Measurements from ENCODE around the gene PCCA.

Gene PCCA

GRCh38 chr13:100517728-100518127, 428.8 kb downstream of the PCCA start:
- Histone ChIP-seq H2BK12ac (ENCODE audit: low read length) (no peak overlapping the region), H3K79me2 (ENCODE audit: control insufficient read depth, insufficient read depth, low read length, poor library complexity) (no peaks in the 10 kb centered on the region), H3K14ac (ENCODE audit: low read length) (no peak overlapping the region), H2BK120ac (ENCODE audit: insufficient read depth, low read length, poor library complexity) (no peak overlapping the region), H3K27ac (ENCODE audit: low read depth, low read length) (no peak overlapping the region), H3K23ac (ENCODE audit: low read length) (no peak overlapping the region), H2BK5ac (ENCODE audit: low read depth, low read length, poor library complexity) (no peak overlapping the region), H4K8ac (ENCODE audit: low read depth, low read length) (no peak overlapping the region), H2AFZ (ENCODE audit: insufficient read depth, low read length, poor library complexity) (no peak overlapping the region), H4K91ac (ENCODE audit: low read depth, low read length) (no peak overlapping the region), H4K12ac (ENCODE audit: low read depth, low read length) (no peak overlapping the region), H3K4me2 (ENCODE audit: low read length) (no peak overlapping the region), H3K4me1 (ENCODE audit: control insufficient read depth in 1 of 2, insufficient read depth in 2 of 2, low read length in 2 of 2) (peaks cover 0 to 2% of the 10 kb centered on the region in 2 experiments), H3K9ac (ENCODE audit: low read length) (no peak overlapping the region), H3K18ac (ENCODE audit: low read length) (no peak overlapping the region), H3K9me3 (ENCODE audit: insufficient read depth, low read depth, low read length) (peaks cover 2% of the 10 kb centered on the region), H2AK5ac (ENCODE audit: low read length) (no peak overlapping the region), H3K36me3 (ENCODE audit: control insufficient read depth in 1 of 2, insufficient read depth in 2 of 2, low read length in 2 of 2) (peaks cover 0 to 2% of the 10 kb centered on the region in 2 experiments), H3K79me1 (ENCODE audit: low read length) (no peaks in the 10 kb centered on the region), H3K27me3 (ENCODE audit: insufficient read depth, low read length) (no peaks in the 10 kb centered on the region), H3K4me3 (ENCODE audit: low read depth, low read length) (no peak overlapping the region), H3K4ac (ENCODE audit: low read depth, low read length) (no peak overlapping the region)
- no peak for DNase-seq
- WGBS (ENCODE audit: extremely low coverage, insufficient coverage, insufficient read length), result no CpG with 5 or more reads among the region's 13 CpGs

GRCh38 chr13:100518394-100519062, 429.6 kb downstream of the PCCA start:
- Histone ChIP-seq H3K9ac (ENCODE audit: low read length) (no peak overlapping the region), H3K4me2 (ENCODE audit: low read length) (no peak overlapping the region), H3K4me3 (ENCODE audit: low read depth, low read length) (no peak overlapping the region), H3K4ac (ENCODE audit: low read depth, low read length) (no peak overlapping the region), H2BK120ac (ENCODE audit: insufficient read depth, low read length, poor library complexity) (no peak overlapping the region), H3K18ac (ENCODE audit: low read length) (no peak overlapping the region), H4K91ac (ENCODE audit: low read depth, low read length) (no peak overlapping the region), H3K23ac (ENCODE audit: low read length) (no peak overlapping the region), H2BK5ac (ENCODE audit: low read depth, low read length, poor library complexity) (no peak overlapping the region), H4K8ac (ENCODE audit: low read depth, low read length) (no peak overlapping the region), H3K79me1 (ENCODE audit: low read length) (no peaks in the 10 kb centered on the region), H3K79me2 (ENCODE audit: control insufficient read depth, insufficient read depth, low read length, poor library complexity) (no peaks in the 10 kb centered on the region), H2BK12ac (ENCODE audit: low read length) (no peak overlapping the region), H4K12ac (ENCODE audit: low read depth, low read length) (no peak overlapping the region), H3K27ac (ENCODE audit: low read depth, low read length) (no peak overlapping the region), H2AK5ac (ENCODE audit: low read length) (no peak overlapping the region), H2AFZ (ENCODE audit: insufficient read depth, low read length, poor library complexity) (no peak overlapping the region), H3K27me3 (ENCODE audit: insufficient read depth, low read length) (no peaks in the 10 kb centered on the region), H3K36me3 (ENCODE audit: control insufficient read depth in 1 of 2, insufficient read depth in 2 of 2, low read length in 2 of 2) (peaks cover 0 to 2% of the 10 kb centered on the region in 2 experiments), H3K14ac (ENCODE audit: low read length) (no peak overlapping the region), H3K4me1 (ENCODE audit: control insufficient read depth in 1 of 2, insufficient read depth in 2 of 2, low read length in 2 of 2) (peaks cover 0 to 2% of the 10 kb centered on the region in 2 experiments), H3K9me3 (ENCODE audit: insufficient read depth, low read depth, low read length) (peaks cover 2% of the 10 kb centered on the region)
- DNase-seq, result no peak
- WGBS (ENCODE audit: extremely low coverage, insufficient coverage, insufficient read length), result no CpG with 5 or more reads among the region's 8 CpGs

- H3K4ac ChIP-seq (ENCODE audit: low read depth, low read length), result no peak overlapping the region
- H4K12ac ChIP-seq (ENCODE audit: low read depth, low read length), result no peak overlapping the region
- no CpG with 5 or more reads among the region's 9 CpGs for WGBS (ENCODE audit: extremely low coverage, insufficient coverage, insufficient read length)
Measured at GRCh38 chr13:100519626-100520025, 430.7 kb downstream of the PCCA start.

GRCh38 chr13:100520936-100521850, 432.3 kb downstream of the PCCA start:
- Histone ChIP-seq H3K4ac (ENCODE audit: low read depth, low read length) (no peak overlapping the region), H3K9ac (ENCODE audit: low read length) (no peak overlapping the region), H3K27me3 (ENCODE audit: insufficient read depth, low read length) (no peaks in the 10 kb centered on the region), H3K9me3 (ENCODE audit: insufficient read depth, low read depth, low read length) (no peaks in the 10 kb centered on the region), H2AFZ (ENCODE audit: insufficient read depth, low read length, poor library complexity) (no peak overlapping the region), H3K36me3 (ENCODE audit: control insufficient read depth in 1 of 2, insufficient read depth in 2 of 2, low read length in 2 of 2) (no peaks in the 10 kb centered on the region), H2BK12ac (ENCODE audit: low read length) (no peak overlapping the region), H3K79me1 (ENCODE audit: low read length) (no peaks in the 10 kb centered on the region), H3K27ac (ENCODE audit: low read depth, low read length) (no peak overlapping the region), H2BK120ac (ENCODE audit: insufficient read depth, low read length, poor library complexity) (no peak overlapping the region), H4K8ac (ENCODE audit: low read depth, low read length) (no peak overlapping the region), H3K79me2 (ENCODE audit: control insufficient read depth, insufficient read depth, low read length, poor library complexity) (no peaks in the 10 kb centered on the region), H3K4me3 (ENCODE audit: low read depth, low read length) (no peak overlapping the region), H3K14ac (ENCODE audit: low read length) (no peak overlapping the region), H3K18ac (ENCODE audit: low read length) (no peak overlapping the region), H2AK5ac (ENCODE audit: low read length) (no peak overlapping the region), H3K23ac (ENCODE audit: low read length) (no peak overlapping the region), H4K12ac (ENCODE audit: low read depth, low read length) (no peak overlapping the region), H3K4me2 (ENCODE audit: low read length) (no peak overlapping the region), H2BK5ac (ENCODE audit: low read depth, low read length, poor library complexity) (no peak overlapping the region), H4K91ac (ENCODE audit: low read depth, low read length) (no peak overlapping the region), H3K4me1 (ENCODE audit: control insufficient read depth in 1 of 2, insufficient read depth in 2 of 2, low read length in 2 of 2) (peaks cover 10% of the 10 kb centered on the region in 2 experiments)
- WGBS (ENCODE audit: extremely low coverage, insufficient coverage, insufficient read length), result no CpG with 5 or more reads among the region's 27 CpGs
- no peak for DNase-seq

More at GRCh38 chr13:100519626-100520025, 430.7 kb downstream of the PCCA start:
- Histone ChIP-seq H2BK12ac (ENCODE audit: low read length) (no peak overlapping the region), H3K36me3 (ENCODE audit: control insufficient read depth in 1 of 2, insufficient read depth in 2 of 2, low read length in 2 of 2) (peaks cover 0 to 2% of the 10 kb centered on the region in 2 experiments), H3K27me3 (ENCODE audit: insufficient read depth, low read length) (no peaks in the 10 kb centered on the region), H3K18ac (ENCODE audit: low read length) (no peak overlapping the region), H3K79me1 (ENCODE audit: low read length) (no peaks in the 10 kb centered on the region), H3K4me2 (ENCODE audit: low read length) (no peak overlapping the region), H3K9ac (ENCODE audit: low read length) (no peak overlapping the region), H2AFZ (ENCODE audit: insufficient read depth, low read length, poor library complexity) (no peak overlapping the region), H3K4me3 (ENCODE audit: low read depth, low read length) (no peak overlapping the region), H3K4me1 (ENCODE audit: control insufficient read depth in 1 of 2, insufficient read depth in 2 of 2, low read length in 2 of 2) (peaks cover 0 to 2% of the 10 kb centered on the region in 2 experiments), H2BK5ac (ENCODE audit: low read depth, low read length, poor library complexity) (no peak overlapping the region), H4K8ac (ENCODE audit: low read depth, low read length) (no peak overlapping the region), H3K27ac (ENCODE audit: low read depth, low read length) (no peak overlapping the region), H3K9me3 (ENCODE audit: insufficient read depth, low read depth, low read length) (peaks cover 2% of the 10 kb centered on the region), H3K23ac (ENCODE audit: low read length) (no peak overlapping the region), H2AK5ac (ENCODE audit: low read length) (no peak overlapping the region), H3K79me2 (ENCODE audit: control insufficient read depth, insufficient read depth, low read length, poor library complexity) (no peaks in the 10 kb centered on the region), H2BK120ac (ENCODE audit: insufficient read depth, low read length, poor library complexity) (no peak overlapping the region), H4K91ac (ENCODE audit: low read depth, low read length) (no peak overlapping the region), H3K14ac (ENCODE audit: low read length) (no peak overlapping the region)
- DNase-seq, result no peak
